Stimulated activated effector memory CD8-positive, alpha-beta T cell treated with anti-CD3 and anti-CD28 coated beads, Interleukin-12 subunit alpha, Interleukin-12 subunit beta, amount 100 ng/mL, for 72 hours (primary cell): ENCODE data around the gene LTO1.

Source experiments
- ATAC-seq: fragments of 150-1000 bp; cut with Tn5 transposase; 2 replicates; pipeline ENCODE4 v1.10.0; 2021
- DNase-seq, 2 donors: peaks; one replicate each; pipeline ENCODE4 v3.0.0; 2021 to 2022; ENCODE audit warnings: low spot score in 2 of 2
- H3K27ac Mint-ChIP-seq: one replicate; pipeline ENCODE4 v1.8.0; 2022; ENCODE audit warnings: mild to moderate bottlenecking, mixed read lengths
- H3K36me3 Mint-ChIP-seq: one replicate; pipeline ENCODE4 v1.8.0; 2022; ENCODE audit warnings: mild to moderate bottlenecking, mixed read lengths
- H3K4me1 Mint-ChIP-seq: one replicate; pipeline ENCODE4 v1.8.0; 2022; ENCODE audit warnings: mixed read lengths
- H3K4me3 Mint-ChIP-seq: one replicate; pipeline ENCODE4 v1.8.0; 2022; ENCODE audit warnings: mild to moderate bottlenecking, mixed read lengths
- H3K9me3 Mint-ChIP-seq: one replicate; pipeline ENCODE4 v1.8.0; 2022; ENCODE audit warnings: mixed read lengths

LTO1 gene

GRCh38 chr11:69674886-69675714 is at the start of gene LTO1:
Gene LTO1 (minus strand): TSS chr11:69675353. CDS start chr11:69675239, 114 bp downstream.
- Mint-ChIP-seq H3K36me3 (peaks cover 41% of the 10 kb centered on the region), H3K9me3 (no peaks in the 10 kb centered on the region), H3K27ac (peak within 1 kb of the TSS; percentile 96), H3K4me1 (peaks cover 20% of the 10 kb centered on the region), H3K4me3 (peak within 1 kb of the TSS; percentile 92)
- DNase-seq = peak; percentile 95 to 97
- peak; percentile 94 for ATAC-seq

GRCh38 chr11:69721745-69722144 is 46.6 kb upstream of the LTO1 start:
- Mint-ChIP-seq H3K36me3 (no peaks in the 10 kb centered on the region), H3K4me1 (peaks cover 6% of the 10 kb centered on the region), H3K9me3 (no peaks in the 10 kb centered on the region), H3K4me3 (no peak overlapping the region), H3K27ac (no peak overlapping the region)
- DNase-seq = no peak
- no peak for ATAC-seq

- ATAC-seq (no peak), DNase-seq (no peak)
- no peaks in the 10 kb centered on the region for H3K36me3 Mint-ChIP-seq
- H3K4me1 Mint-ChIP-seq = peaks cover 6% of the 10 kb centered on the region
- no peak overlapping the region for H3K4me3 Mint-ChIP-seq
- H3K27ac Mint-ChIP-seq = no peak overlapping the region
- no peaks in the 10 kb centered on the region for H3K9me3 Mint-ChIP-seq
These were observed 46.0 kb upstream of the LTO1 start for GRCh38 chr11:69721106-69721505.

GRCh38 chr11:69718912-69719311 is 43.8 kb upstream of the LTO1 start:
- ATAC-seq (no peak), DNase-seq (no peak)
- H3K27ac Mint-ChIP-seq = no peak overlapping the region
- no peak overlapping the region for H3K4me3 Mint-ChIP-seq
- no peaks in the 10 kb centered on the region for H3K9me3 Mint-ChIP-seq
- H3K4me1 Mint-ChIP-seq = peaks cover 6% of the 10 kb centered on the region
- no peaks in the 10 kb centered on the region for H3K36me3 Mint-ChIP-seq

- ATAC-seq (peak; percentile 40), DNase-seq (no peak)
- Mint-ChIP-seq H3K36me3 (no peaks in the 10 kb centered on the region), H3K27ac (no peak overlapping the region), H3K4me1 (peaks cover 6% of the 10 kb centered on the region), H3K4me3 (no peak overlapping the region), H3K9me3 (no peaks in the 10 kb centered on the region)
These were observed 43.0 kb upstream of the LTO1 start for GRCh38 chr11:69718147-69718546.

- Mint-ChIP-seq H3K9me3 (no peaks in the 10 kb centered on the region), H3K27ac (no peak overlapping the region), H3K36me3 (no peaks in the 10 kb centered on the region), H3K4me1 (peaks cover 6% of the 10 kb centered on the region), H3K4me3 (no peak overlapping the region)
- ATAC-seq (no peak), DNase-seq (no peak)
These were observed 42.0 kb upstream of the LTO1 start for GRCh38 chr11:69716891-69717747.

- Mint-ChIP-seq H3K4me3 (no peak overlapping the region), H3K9me3 (no peaks in the 10 kb centered on the region), H3K4me1 (peaks cover 6% of the 10 kb centered on the region), H3K27ac (no peak overlapping the region), H3K36me3 (no peaks in the 10 kb centered on the region)
- no peak for ATAC-seq
- no peak for DNase-seq
These were observed 40.9 kb upstream of the LTO1 start for GRCh38 chr11:69716099-69716498.

GRCh38 chr11:69715446-69715845 is 40.3 kb upstream of the LTO1 start:
- ATAC-seq (no peak), DNase-seq (no peak)
- Mint-ChIP-seq H3K27ac (no peak overlapping the region), H3K4me3 (no peak overlapping the region), H3K36me3 (no peaks in the 10 kb centered on the region), H3K9me3 (no peaks in the 10 kb centered on the region), H3K4me1 (peaks cover 6% of the 10 kb centered on the region)

GRCh38 chr11:69711822-69712801 is 37.0 kb upstream of the LTO1 start:
- DNase-seq (no peak), ATAC-seq (no peak)
- no peaks in the 10 kb centered on the region for H3K36me3 Mint-ChIP-seq
- no peaks in the 10 kb centered on the region for H3K9me3 Mint-ChIP-seq
- H3K27ac Mint-ChIP-seq = no peak overlapping the region
- no peak overlapping the region for H3K4me3 Mint-ChIP-seq
- H3K4me1 Mint-ChIP-seq = no peaks in the 10 kb centered on the region

GRCh38 chr11:69708736-69709401 is 33.7 kb upstream of the LTO1 start:
- Mint-ChIP-seq H3K4me3 (no peak overlapping the region), H3K36me3 (no peaks in the 10 kb centered on the region), H3K27ac (no peak overlapping the region), H3K4me1 (peaks cover 11% of the 10 kb centered on the region), H3K9me3 (no peaks in the 10 kb centered on the region)
- no peak for DNase-seq
- ATAC-seq = no peak

- Mint-ChIP-seq H3K4me1 (peaks cover 11% of the 10 kb centered on the region), H3K27ac (no peak overlapping the region), H3K36me3 (no peaks in the 10 kb centered on the region), H3K4me3 (no peak overlapping the region), H3K9me3 (no peaks in the 10 kb centered on the region)
- no peak for ATAC-seq
- DNase-seq = no peak
These were observed 32.0 kb upstream of the LTO1 start for GRCh38 chr11:69707176-69707575.

- Mint-ChIP-seq H3K4me3 (peak overlapping the region; percentile 28), H3K4me1 (peaks cover 11% of the 10 kb centered on the region), H3K36me3 (no peaks in the 10 kb centered on the region), H3K27ac (no peak overlapping the region), H3K9me3 (no peaks in the 10 kb centered on the region)
- no peak for ATAC-seq
- no peak for DNase-seq
These were observed 31.0 kb upstream of the LTO1 start for GRCh38 chr11:69705901-69706787.

GRCh38 chr11:69705351-69705811 is 30.2 kb upstream of the LTO1 start:
- peak overlapping the region; percentile 28 for H3K4me3 Mint-ChIP-seq
- DNase-seq (no peak), ATAC-seq (no peak)

More at GRCh38 chr11:69705351-69705811, 30.2 kb upstream of the LTO1 start:
- Mint-ChIP-seq H3K9me3 (no peaks in the 10 kb centered on the region), H3K27ac (no peak overlapping the region), H3K36me3 (no peaks in the 10 kb centered on the region), H3K4me1 (peaks cover 11% of the 10 kb centered on the region)
